PC-3 (cell line): Measurements from ENCODE around the gene LGI1.
A peak's percentile ranks its signal among the peaks of the same experiment; 100 is the strongest.

Experiments used
- CTCF ChIP-seq: fragments of 300-600 bp; sonication (generic); conservative IDR thresholded peaks from 2 replicates; pipeline ENCODE4 v1.5.1; 2017; ENCODE audit warnings: antibody characterized with exemption, low read depth, mild to moderate bottlenecking, low read length
- EZH2 ChIP-seq: fragments of 300-600 bp; sonication (generic); IDR thresholded peaks from one replicate; pipeline ENCODE4 v1.6.1; 2017; ENCODE audit warnings: antibody characterized with exemption, mild to moderate bottlenecking, low read length; ENCODE audit not compliant: unreplicated experiment

GRCh38 chr10:93745408-93746065, 12.2 kb upstream of the LGI1 start:
- TF ChIP-seq CTCF (peak; percentile 53), EZH2 (no peak)
